ENCODE data around the gene PYGM.

DNA sequence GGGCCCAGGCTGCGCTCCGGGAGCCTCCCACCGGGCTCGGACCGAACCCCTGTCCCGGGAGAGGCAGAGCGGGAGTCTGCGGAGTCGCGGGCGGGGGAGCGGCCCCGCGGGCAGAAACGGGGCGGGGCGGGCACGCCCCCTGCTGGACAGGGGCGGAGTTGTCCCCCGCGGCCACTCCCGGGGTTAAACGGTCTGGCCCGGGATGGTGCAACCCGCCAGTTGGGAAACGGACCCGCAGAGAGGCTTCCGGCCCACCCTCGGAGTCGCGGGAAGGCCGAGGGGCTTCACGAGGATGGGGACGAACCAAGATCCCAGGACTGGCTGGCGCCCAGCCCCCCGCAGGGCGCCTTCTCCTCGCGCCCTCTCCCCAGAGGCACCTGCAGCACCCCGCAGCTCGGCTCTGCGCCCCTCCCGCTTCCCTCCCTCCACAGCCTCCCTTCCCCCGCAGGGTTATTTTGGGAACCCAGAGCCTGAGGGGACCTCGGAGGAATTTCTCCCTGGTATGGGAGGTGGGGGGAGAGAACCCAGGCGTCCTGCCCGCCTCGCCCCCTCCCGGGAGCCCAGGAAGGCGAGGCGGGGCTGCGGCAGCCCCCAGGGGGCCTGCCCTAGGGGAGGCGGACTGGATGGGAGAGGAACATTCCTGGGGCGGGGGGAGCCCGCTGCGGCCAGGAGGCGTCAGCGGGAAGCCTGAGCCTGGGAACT, 16.7 kb downstream of the PYGM start:
- TF ChIP-seq EZH2 (IDR thresholded peaks at IDR 0.05) (no peak), POLR2AphosphoS5 (IDR thresholded peaks at IDR 0.05; ENCODE audit: borderline replicate concordance, low read depth, low read length) (no peak)
